Neuronal stem cell (in vitro differentiated cells): ENCODE data around the gene FHOD3.
A peak's percentile ranks its signal among the peaks of the same experiment; 100 is the strongest.

Experiments
- DNase-seq: peaks from one replicate; pipeline ENCODE4 v3.0.0-alpha.2; 2013; ENCODE audit warnings: low spot score
- H2AFZ ChIP-seq: one replicate; pipeline ENCODE4 v1.6.1; 2013; ENCODE audit warnings: mild to moderate bottlenecking, low read length, inconsistent platforms
- H2AK5ac ChIP-seq: 2 replicates; pipeline ENCODE4 v1.6.1; 2013; ENCODE audit warnings: low read depth, mild to moderate bottlenecking, inconsistent platforms, low read length, moderate library complexity, mixed read lengths
- H2BK120ac ChIP-seq: 2 replicates; pipeline ENCODE4 v1.6.1; 2013; ENCODE audit warnings: low read depth, mild to moderate bottlenecking, inconsistent platforms, low read length, moderate library complexity, mixed read lengths
- H2BK12ac ChIP-seq: one replicate; pipeline ENCODE4 v1.6.1; 2013; ENCODE audit warnings: low read length, inconsistent platforms
- H2BK15ac ChIP-seq: 2 replicates; pipeline ENCODE4 v1.6.1; 2013; ENCODE audit warnings: mild to moderate bottlenecking, low read length, inconsistent platforms, mixed read lengths
- H2BK5ac ChIP-seq: one replicate; pipeline ENCODE4 v1.6.1; 2013; ENCODE audit warnings: inconsistent platforms, mild to moderate bottlenecking, low read length, moderate library complexity
- H3K14ac ChIP-seq: one replicate; pipeline ENCODE4 v1.6.1; 2013; ENCODE audit warnings: low read length, inconsistent platforms
- H3K18ac ChIP-seq: 2 replicates; pipeline ENCODE4 v1.6.1; 2013; ENCODE audit warnings: low read length, inconsistent platforms
- H3K23ac ChIP-seq: 2 replicates; pipeline ENCODE4 v1.6.1; 2013; ENCODE audit warnings: low read depth, mild to moderate bottlenecking, mixed read lengths, low read length, inconsistent platforms; ENCODE audit not compliant: poor library complexity
- H3K27ac ChIP-seq: replicated peaks from 3 replicates; pipeline ENCODE4 v1.5.1; 2013; ENCODE audit warnings: low read length, inconsistent platforms
- H3K27me3 ChIP-seq, 3 experiments: 2 replicates each; pipeline ENCODE4 v1.6.1; 2013; ENCODE audit warnings: low read length in 3 of 3, mild to moderate bottlenecking in 2 of 3, inconsistent platforms in 1 of 3, low read depth in 1 of 3, mixed read lengths in 1 of 3, moderate library complexity in 1 of 3; ENCODE audit not compliant: control insufficient read depth in 3 of 3, insufficient read depth in 3 of 3
- H3K36me3 ChIP-seq, 2 donors: replicated peaks in 1 of 2; 2 replicates each; pipeline ENCODE4 v1.6.1; 2013; ENCODE audit warnings: low read length in 2 of 2; ENCODE audit not compliant: control insufficient read depth in 2 of 2, insufficient read depth in 2 of 2
- H3K4ac ChIP-seq: 2 replicates; pipeline ENCODE4 v1.6.1; 2013; ENCODE audit warnings: inconsistent platforms, mild to moderate bottlenecking, low read length, moderate library complexity
- H3K4me1 ChIP-seq, 2 donors: 1 replicate in 1 of 2; 2 replicates in 1 of 2; pipeline ENCODE4 v1.6.1; 2013; ENCODE audit warnings: low read length in 2 of 2, low read depth in 1 of 2; ENCODE audit not compliant: control insufficient read depth in 2 of 2, insufficient read depth in 1 of 2
- H3K4me2 ChIP-seq: one replicate; pipeline ENCODE4 v1.6.1; 2013; ENCODE audit warnings: mild to moderate bottlenecking, low read length, inconsistent platforms; ENCODE audit not compliant: insufficient read depth, poor library complexity, severe bottlenecking
- H3K4me3 ChIP-seq, 2 donors: 2 replicates each; pipeline ENCODE4 v1.5.1; 2013; ENCODE audit warnings: low read length in 2 of 2, mild to moderate bottlenecking in 2 of 2, inconsistent platforms in 1 of 2, moderate library complexity in 1 of 2
- H3K79me1 ChIP-seq: one replicate; pipeline ENCODE4 v1.6.1; 2013; ENCODE audit warnings: low read depth, mild to moderate bottlenecking, inconsistent platforms, low read length, moderate library complexity
- H3K9ac ChIP-seq: one replicate; pipeline ENCODE4 v1.6.1; 2013; ENCODE audit warnings: mild to moderate bottlenecking, low read depth, low read length, inconsistent platforms; ENCODE audit not compliant: poor library complexity
- H3K9me3 ChIP-seq, 2 donors: replicated peaks in 1 of 2; 2 replicates each; pipeline versions ENCODE3 to v1.6.1; 2013; ENCODE audit warnings: low read length in 2 of 2, mild to moderate bottlenecking in 2 of 2, inconsistent platforms in 1 of 2, low read depth in 1 of 2, mixed read lengths in 1 of 2, moderate library complexity in 1 of 2; ENCODE audit not compliant: control insufficient read depth in 2 of 2, insufficient read depth in 1 of 2
- H4K8ac ChIP-seq: one replicate; pipeline ENCODE4 v1.6.1; 2013; ENCODE audit warnings: low read depth, mild to moderate bottlenecking, inconsistent platforms, low read length, moderate library complexity
- H4K91ac ChIP-seq: one replicate; pipeline ENCODE4 v1.6.1; 2013; ENCODE audit warnings: low read length, low read depth, mild to moderate bottlenecking, inconsistent platforms; ENCODE audit not compliant: poor library complexity
- WGBS, 2 donors: extraction: QIAGEN DNeasy Blood & Tissue Kit; methylation state at CpG; one replicate each; pipeline ENCODE4 v1.1.7; 2013; ENCODE audit warnings: missing lambda C conversion rate in 2 of 2, mixed read lengths in 1 of 2; ENCODE audit not compliant: insufficient read length in 2 of 2, insufficient replicate concordance in 1 of 2; ENCODE audit errors: extremely low coverage in 2 of 2; 5-methylcytosine and 5-hydroxymethylcytosine counted together

FHOD3 gene

DNA sequence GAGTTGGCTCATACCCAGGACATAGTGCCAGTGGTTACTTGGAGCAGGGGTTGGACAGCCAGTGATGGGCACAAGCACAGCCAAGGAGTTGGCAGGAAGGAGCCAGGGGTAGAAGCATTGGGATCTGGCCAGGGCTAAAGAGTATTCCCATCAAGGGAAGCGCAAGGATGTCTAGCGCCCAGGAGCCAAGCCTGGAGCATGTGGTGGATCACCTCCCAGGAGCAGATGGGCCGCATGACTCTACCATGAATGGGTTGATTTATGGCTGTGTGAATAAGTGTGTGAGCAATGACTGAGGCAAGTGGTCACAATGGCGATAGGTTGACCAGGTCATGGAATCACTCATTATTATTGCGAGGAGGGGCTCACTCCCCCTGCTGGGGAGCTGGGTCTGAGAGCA is 111.1 kb downstream of the FHOD3 start:
- Histone ChIP-seq H2BK120ac (no peak overlapping the region), H3K4me1 (peaks cover 5% of the 10 kb centered on the region in 2 donors), H2AFZ (no peak overlapping the region), H2BK12ac (no peak overlapping the region), H3K4ac (no peak overlapping the region), H3K4me3 (no peak overlapping the region), H4K91ac (no peak overlapping the region), H2AK5ac (no peak overlapping the region), H3K4me2 (no peak overlapping the region), H3K9me3 (peaks cover 0 to 11% of the 10 kb centered on the region in 2 donors), H3K36me3 (no peaks in the 10 kb centered on the region), H3K23ac (peak overlapping the region; percentile 32), H3K27ac (no peak overlapping the region), H3K18ac (no peak overlapping the region), H3K9ac (no peak overlapping the region), H3K27me3 (no peaks in the 10 kb centered on the region), H3K14ac (no peak overlapping the region), H3K79me1 (peaks cover 10% of the 10 kb centered on the region), H2BK15ac (no peak overlapping the region), H4K8ac (no peak overlapping the region), H2BK5ac (no peak overlapping the region)
- WGBS, 2 donors, result no CpG with 5 or more reads among the region's 5 CpGs
- DNase-seq, result no peak

DNA sequence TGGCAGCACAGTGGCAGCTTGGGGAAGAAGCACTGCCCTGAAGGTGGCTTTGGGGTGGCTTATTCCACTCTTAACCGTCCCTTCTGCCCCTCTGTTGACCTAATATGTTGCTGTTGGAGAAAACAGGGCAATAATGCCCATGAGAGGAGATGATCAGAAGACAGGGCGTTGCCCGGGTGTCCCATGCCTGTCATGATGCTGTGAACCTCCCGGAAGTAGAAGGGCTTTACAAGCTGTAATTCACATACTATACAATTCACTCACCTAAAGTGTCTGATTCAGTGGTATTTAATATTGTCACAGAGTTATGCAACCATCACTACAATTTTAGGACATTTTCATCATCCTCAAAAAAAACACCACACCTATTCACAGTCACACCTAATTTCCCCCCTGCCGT is 112.3 kb downstream of the FHOD3 start:
- Histone ChIP-seq H2AFZ (no peak overlapping the region), H4K8ac (no peak overlapping the region), H3K9me3 (peaks cover 0 to 11% of the 10 kb centered on the region in 2 donors), H3K18ac (no peak overlapping the region), H2BK120ac (no peak overlapping the region), H3K4ac (no peak overlapping the region), H3K23ac (no peak overlapping the region), H2AK5ac (no peak overlapping the region), H2BK15ac (no peak overlapping the region), H3K27ac (no peak overlapping the region), H2BK5ac (no peak overlapping the region), H3K9ac (no peak overlapping the region), H3K14ac (no peak overlapping the region), H3K4me1 (peaks cover 5% of the 10 kb centered on the region in 2 donors), H3K4me3 (no peak overlapping the region), H3K79me1 (peaks cover 7% of the 10 kb centered on the region), H3K4me2 (no peak overlapping the region), H4K91ac (no peak overlapping the region), H3K27me3 (no peaks in the 10 kb centered on the region), H3K36me3 (peaks cover 0 to 6% of the 10 kb centered on the region in 2 donors), H2BK12ac (no peak overlapping the region)
- no CpG with 5 or more reads among the region's 5 CpGs for WGBS, 2 donors
- DNase-seq, result no peak

DNA sequence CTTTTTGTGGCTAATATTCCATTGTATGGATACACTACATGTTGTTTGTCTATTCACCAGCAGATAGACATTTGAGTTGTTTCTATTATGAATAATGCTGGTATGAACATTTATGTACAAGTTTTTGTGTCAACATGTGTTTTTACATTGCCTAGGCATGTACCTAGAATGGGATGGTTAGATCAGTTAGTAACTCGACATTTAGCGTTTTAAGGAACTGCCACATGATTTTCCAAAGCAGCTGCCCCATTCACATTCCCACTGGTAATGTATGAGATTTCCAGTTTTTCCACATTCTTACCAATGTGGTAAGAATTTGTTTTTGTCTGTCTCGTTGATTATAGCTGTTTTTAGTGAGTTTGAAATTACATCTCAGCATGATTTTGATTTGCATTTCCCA is 112.8 kb downstream of the FHOD3 start:
- H3K27ac ChIP-seq, result no peak overlapping the region
- H2BK5ac ChIP-seq, result no peak overlapping the region
- H3K18ac ChIP-seq, result no peak overlapping the region
- peaks cover 0 to 11% of the 10 kb centered on the region in 2 donors for H3K9me3 ChIP-seq
- peaks cover 0 to 6% of the 10 kb centered on the region in 2 donors for H3K36me3 ChIP-seq
- no peak overlapping the region for H2BK15ac ChIP-seq
- peaks cover 7% of the 10 kb centered on the region for H3K79me1 ChIP-seq
- no peak overlapping the region for H3K23ac ChIP-seq
- H3K4me2 ChIP-seq, result no peak overlapping the region
- no peak for DNase-seq
- H4K91ac ChIP-seq, result no peak overlapping the region
- peaks cover 5% of the 10 kb centered on the region in 2 donors for H3K4me1 ChIP-seq
- H4K8ac ChIP-seq, result no peak overlapping the region
- H3K9ac ChIP-seq, result no peak overlapping the region
- no peak overlapping the region for H3K4me3 ChIP-seq
- H3K4ac ChIP-seq, result no peak overlapping the region
- no peak overlapping the region for H2AFZ ChIP-seq
- H2BK12ac ChIP-seq, result no peak overlapping the region
- H2BK120ac ChIP-seq, result no peak overlapping the region
- no peak overlapping the region for H3K14ac ChIP-seq
- H2AK5ac ChIP-seq, result no peak overlapping the region
- no CpG with 5 or more reads among the region's 3 CpGs for WGBS, 2 donors
- H3K27me3 ChIP-seq, result no peaks in the 10 kb centered on the region

DNA sequence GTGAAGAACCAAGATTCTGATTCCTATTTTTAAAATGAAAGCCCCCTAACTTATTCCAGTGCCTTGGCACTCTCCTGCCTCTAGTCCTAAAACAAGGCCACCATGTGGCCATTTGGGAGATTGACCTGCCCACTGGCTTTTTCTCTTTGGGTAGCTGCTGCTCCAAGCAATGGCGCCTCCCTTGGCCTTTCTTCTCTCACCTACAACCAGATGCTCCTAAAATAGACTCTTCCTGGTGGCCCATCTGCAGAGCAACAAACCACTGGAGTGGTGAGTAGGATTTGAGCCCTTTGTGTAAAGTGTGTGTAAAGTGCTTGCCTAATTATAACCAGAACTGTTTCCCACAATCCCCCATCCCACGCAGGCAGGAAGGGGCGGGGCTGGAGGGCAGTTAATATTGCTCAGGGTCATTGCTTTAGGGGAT is 114.2 kb downstream of the FHOD3 start:
- no peak overlapping the region for H3K4me2 ChIP-seq
- H2BK12ac ChIP-seq, result no peak overlapping the region
- H3K27me3 ChIP-seq, result no peaks in the 10 kb centered on the region
- no peak overlapping the region for H4K8ac ChIP-seq
- peaks cover 0 to 8% of the 10 kb centered on the region in 2 donors for H3K36me3 ChIP-seq
- H3K18ac ChIP-seq, result no peak overlapping the region
- peaks cover 7% of the 10 kb centered on the region for H3K79me1 ChIP-seq
- H3K4ac ChIP-seq, result no peak overlapping the region
- no peak overlapping the region for H2AK5ac ChIP-seq
- H3K14ac ChIP-seq, result no peak overlapping the region
- H3K23ac ChIP-seq, result no peak overlapping the region
- no CpG with 5 or more reads among the region's 3 CpGs for WGBS, 2 donors
- no peak overlapping the region for H3K4me3 ChIP-seq
- no peak overlapping the region for H2AFZ ChIP-seq
- no peak overlapping the region for H2BK15ac ChIP-seq
- no peak overlapping the region for H3K9ac ChIP-seq
- no peak overlapping the region for H4K91ac ChIP-seq
- peak; percentile 12 for DNase-seq
- peaks cover 0 to 11% of the 10 kb centered on the region in 2 donors for H3K9me3 ChIP-seq
- peaks cover 4 to 5% of the 10 kb centered on the region in 2 donors for H3K4me1 ChIP-seq
- H2BK5ac ChIP-seq, result no peak overlapping the region
- H2BK120ac ChIP-seq, result no peak overlapping the region
- H3K27ac ChIP-seq, result no peak overlapping the region
